Thoracic aorta endothelial cell (primary cell): ENCODE measurements around the gene TMCO2. TPM values are rescaled to one million over a fixed set of nuclear protein-coding genes. Genes with fewer than 3 reads are reported as not detected.

Experiments used
- total RNA-seq: library from RNA; depleted of rRNA; stranded (reverse); fragments of >200 nt; gene quantifications from 2 replicates; pipeline ENCODE4 v1.2.3, GENCODE V29; 2012

Gene TMCO2
- total RNA-seq, result not detected in 2 replicates

GRCh38 chr1:40247655-40248054, at the start of gene TMCO2:
Gene TMCO2 (plus strand): TSS chr1:40247937. CDS start chr1:40247994, 57 bp downstream.

GRCh38 chr1:40257688-40258444, 10.1 kb downstream of the TMCO2 start, which contains the start of gene ZMPSTE24:
Gene ZMPSTE24 (plus strand): TSS chr1:40258236. CDS start chr1:40258272, 36 bp downstream.

Other genes starting within 250 kb of the TMCO2 start
- 505 and 515 TPM in 2 replicates for gene CAP1, start 207.2 kb upstream of the TMCO2 start, total RNA-seq
- gene PPT1, start 150.7 kb upstream of the TMCO2 start, total RNA-seq, result 88.6 and 132 TPM in 2 replicates
- 31.2 and 35.4 TPM in 2 replicates for gene RLF, start 86.5 kb upstream of the TMCO2 start, total RNA-seq
- gene ZMPSTE24, start 10.3 kb downstream of the TMCO2 start, total RNA-seq, result 86.8 and 89.0 TPM in 2 replicates
- gene COL9A2, start 69.3 kb downstream of the TMCO2 start, total RNA-seq, result 0.14 and 0.53 TPM in 2 replicates
- 12.8 and 16.1 TPM in 2 replicates for gene SMAP2, start 125.8 kb downstream of the TMCO2 start, total RNA-seq
- gene ZFP69B, start 202.5 kb downstream of the TMCO2 start, total RNA-seq, result 3.7 and 4.5 TPM in 2 replicates
- gene ZFP69, start 229.4 kb downstream of the TMCO2 start, total RNA-seq, result 2.3 and 3.4 TPM in 2 replicates